Stomach smooth muscle (tissue), 2 donors: ENCODE measurements around the gene KLHDC10.
"Not testable (repeated sequence)": the region's sequence is repeated elsewhere in the genome, so short reads cannot be mapped to it uniquely, and the experiment has no call there.

Experiments used
- H3K27ac ChIP-seq: one replicate; pipeline ENCODE4 v1.7.0; 2013; ENCODE audit warnings: mild to moderate bottlenecking, low read length, inconsistent platforms
- H3K27me3 ChIP-seq, 2 donors: one replicate each; pipeline ENCODE4 v1.7.0; 2013; ENCODE audit warnings: low read length in 2 of 2; ENCODE audit not compliant: insufficient read depth in 2 of 2, control insufficient read depth in 1 of 2
- H3K36me3 ChIP-seq, 2 donors: one replicate each; pipeline ENCODE4 v1.7.0; 2013; ENCODE audit warnings: low read length in 2 of 2; ENCODE audit not compliant: control insufficient read depth in 2 of 2, insufficient read depth in 2 of 2
- H3K4me1 ChIP-seq: one replicate; pipeline ENCODE4 v1.7.0; 2013; ENCODE audit warnings: low read length; ENCODE audit not compliant: control insufficient read depth, insufficient read depth
- H3K4me3 ChIP-seq, 2 donors: one replicate each; pipeline ENCODE4 v1.7.0; 2013; ENCODE audit warnings: low read length in 2 of 2
- H3K9ac ChIP-seq, 2 donors: one replicate each; pipeline ENCODE4 v1.7.0; 2013; ENCODE audit warnings: low read length in 2 of 2, mild to moderate bottlenecking in 1 of 2
- H3K9me3 ChIP-seq, 2 donors: one replicate each; pipeline ENCODE4 v1.7.0; 2013; ENCODE audit warnings: low read length in 2 of 2; ENCODE audit not compliant: control insufficient read depth in 2 of 2
- donor health status: healthy.
- donor health status: Pancreatic carcinoma.

KLHDC10 gene

DNA sequence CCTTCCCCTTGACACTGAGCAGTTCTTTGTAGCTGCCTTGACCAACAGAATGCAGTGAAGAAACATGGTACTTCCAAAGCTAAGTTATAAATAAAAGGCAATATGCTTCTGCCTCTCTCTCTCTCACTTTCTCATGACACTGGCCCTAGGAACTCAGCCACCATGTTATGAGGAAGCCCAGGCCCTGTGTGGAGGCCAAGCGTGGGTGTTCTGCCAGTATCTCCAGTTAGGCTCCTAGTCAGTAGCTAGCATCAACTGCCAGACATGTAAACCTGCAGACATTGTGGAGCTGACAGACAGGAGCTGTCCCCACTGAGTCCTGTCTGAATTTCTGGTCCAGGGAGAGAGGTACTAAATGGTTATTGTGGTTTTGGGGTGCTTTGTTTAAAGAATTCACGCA lies 89.7 kb downstream of the KLHDC10 start:
- Histone ChIP-seq H3K9me3 (peaks cover 5 to 8% of the 10 kb centered on the region in 2 donors), H3K9ac (no peak overlapping the region), H3K4me1 (no peaks in the 10 kb centered on the region), H3K36me3 (peaks cover 10 to 29% of the 10 kb centered on the region in 2 donors), H3K4me3 (no peak overlapping the region), H3K27ac (no peak overlapping the region), H3K27me3 (no peaks in the 10 kb centered on the region)

DNA sequence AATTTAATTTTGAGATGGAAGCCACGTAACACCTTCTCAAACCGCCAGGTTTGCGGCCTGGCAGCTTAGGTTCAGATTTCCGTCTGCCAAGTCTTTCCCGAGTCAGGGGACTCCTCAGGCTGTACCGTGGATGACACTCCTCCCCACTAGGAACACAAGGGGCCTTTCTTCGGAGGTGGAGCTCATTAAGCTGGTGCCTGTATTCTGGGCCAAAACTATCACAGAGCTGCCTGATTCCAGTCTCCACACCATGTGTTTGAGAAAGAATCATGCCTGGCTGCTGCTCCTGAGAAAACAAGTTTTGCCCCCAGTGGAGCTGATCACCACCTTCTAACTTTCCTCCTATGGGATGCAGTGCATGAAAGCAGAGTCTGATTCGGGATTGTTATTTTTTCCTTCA lies 90.1 kb downstream of the KLHDC10 start:
- H3K9me3 ChIP-seq: peaks cover 5 to 8% of the 10 kb centered on the region in 2 donors
- H3K27ac ChIP-seq: no peak overlapping the region
- no peaks in the 10 kb centered on the region for H3K4me1 ChIP-seq
- H3K9ac ChIP-seq: no peak overlapping the region
- H3K4me3 ChIP-seq: no peak overlapping the region
- H3K27me3 ChIP-seq: no peaks in the 10 kb centered on the region
- peaks cover 10 to 30% of the 10 kb centered on the region in 2 donors for H3K36me3 ChIP-seq

DNA sequence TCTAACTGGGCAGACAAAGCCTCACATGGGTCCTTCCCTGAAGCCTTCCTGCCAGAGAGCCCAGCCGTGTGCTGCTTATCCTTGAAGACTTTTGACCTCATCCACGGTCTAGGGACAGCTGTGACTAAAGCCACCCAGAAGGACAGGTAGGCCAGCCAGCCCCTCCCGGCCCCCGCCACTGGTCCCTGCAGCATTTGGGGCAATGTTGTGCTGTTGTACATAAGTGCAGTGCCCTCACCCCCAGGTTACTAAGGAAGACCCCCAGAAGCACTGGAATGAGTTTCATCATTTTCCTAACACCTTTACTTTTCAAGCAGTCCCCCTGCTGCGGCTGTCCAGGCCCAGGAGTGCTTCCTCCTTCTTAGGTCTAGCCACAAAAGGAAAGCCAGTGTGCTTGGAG lies 91.9 kb downstream of the KLHDC10 start:
- peaks cover 2 to 4% of the 10 kb centered on the region in 2 donors for H3K9me3 ChIP-seq
- H3K27me3 ChIP-seq: no peaks in the 10 kb centered on the region
- no peak overlapping the region for H3K4me3 ChIP-seq
- no peaks in the 10 kb centered on the region for H3K4me1 ChIP-seq
- no peak overlapping the region for H3K9ac ChIP-seq
- H3K27ac ChIP-seq: no peak overlapping the region
- H3K36me3 ChIP-seq: peaks cover 10 to 30% of the 10 kb centered on the region in 2 donors

DNA sequence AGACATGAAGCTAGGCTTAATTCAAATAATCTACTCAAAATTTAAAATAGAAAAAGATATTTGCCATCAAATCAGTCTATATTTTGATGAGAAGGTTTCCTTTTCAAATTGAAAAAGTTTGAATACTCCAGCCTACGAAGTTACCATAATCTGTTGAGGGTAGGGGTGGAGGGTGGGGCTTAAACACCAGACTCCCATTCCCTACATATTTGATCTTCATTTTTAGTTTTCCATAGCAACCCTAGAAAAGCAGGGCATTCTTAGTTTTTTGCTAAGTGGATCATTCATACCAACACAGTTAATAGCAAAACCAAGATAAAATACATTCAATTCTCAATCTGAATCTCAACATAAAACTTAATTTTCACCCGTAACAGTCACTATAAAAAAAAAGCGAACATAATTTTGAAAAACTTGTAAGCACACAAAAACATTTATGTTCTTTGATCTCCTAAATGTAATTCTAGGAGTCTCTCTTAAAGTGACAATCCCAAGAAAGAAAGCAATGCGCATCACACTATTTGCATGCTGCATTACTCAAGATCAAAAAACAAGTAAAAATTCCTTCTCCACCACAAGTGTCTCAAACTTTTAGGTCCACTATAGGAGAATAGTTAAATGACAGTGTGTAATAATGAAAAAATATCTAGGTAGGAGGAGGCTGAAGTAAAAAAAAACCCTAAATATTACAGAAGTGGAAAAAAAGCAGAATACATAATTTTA lies 104.1 kb downstream of the KLHDC10 start:
- H3K36me3 ChIP-seq: peaks cover 10 to 12% of the 10 kb centered on the region in 2 donors
- H3K4me1 ChIP-seq: no peaks in the 10 kb centered on the region
- no peak overlapping the region for H3K27ac ChIP-seq
- H3K9me3 ChIP-seq: no peaks in the 10 kb centered on the region
- H3K4me3 ChIP-seq: no peak overlapping the region
- no peaks in the 10 kb centered on the region for H3K27me3 ChIP-seq
- no peak overlapping the region for H3K9ac ChIP-seq

DNA sequence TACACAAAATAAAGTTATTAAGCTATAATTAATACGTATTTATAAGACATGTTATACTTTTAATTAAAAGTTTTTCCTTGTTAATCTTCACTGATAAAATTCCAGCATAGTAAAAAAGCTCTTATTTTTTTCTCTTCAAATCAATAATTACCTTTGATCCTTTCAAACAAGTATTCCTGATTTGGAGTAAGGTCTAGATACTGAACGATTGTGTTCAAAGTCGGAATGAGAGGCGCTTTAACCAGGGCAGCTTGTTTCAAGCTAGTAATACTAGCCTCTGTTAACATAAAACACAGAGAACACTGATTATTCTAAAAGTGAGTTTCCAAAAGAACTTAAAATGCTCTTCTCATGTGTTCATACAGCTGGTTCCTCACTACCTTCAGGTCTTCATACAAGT lies 107.9 kb downstream of the KLHDC10 start:
- Histone ChIP-seq H3K4me3 (no peak overlapping the region), H3K36me3 (peaks cover 15 to 19% of the 10 kb centered on the region in 2 donors), H3K9ac (no peak overlapping the region), H3K9me3 (no peaks in the 10 kb centered on the region), H3K27ac (no peak overlapping the region), H3K27me3 (no peaks in the 10 kb centered on the region), H3K4me1 (no peaks in the 10 kb centered on the region)

DNA sequence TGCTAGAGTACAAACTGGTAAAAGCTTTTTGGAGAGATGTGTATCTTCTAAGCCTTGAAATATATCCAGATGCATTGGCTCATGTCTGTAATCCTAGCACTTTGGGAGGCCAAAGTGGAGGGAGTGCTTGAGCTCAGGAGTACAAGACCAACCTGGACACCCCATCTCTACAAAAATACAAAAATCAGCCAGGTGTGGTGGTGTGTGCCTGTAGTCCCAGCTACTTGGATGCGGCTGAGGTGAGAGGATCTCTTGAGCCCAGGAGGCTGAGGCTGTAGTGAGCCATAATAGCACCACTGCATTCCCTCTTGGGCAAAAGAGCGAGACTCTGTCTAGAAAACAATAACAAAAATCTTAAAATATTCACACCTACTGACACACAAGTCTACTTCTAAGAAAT lies 109.3 kb downstream of the KLHDC10 start:
- Histone ChIP-seq H3K36me3 (peaks cover 19 to 21% of the 10 kb centered on the region in 2 donors), H3K4me3 (no peak overlapping the region), H3K27me3 (no peaks in the 10 kb centered on the region), H3K27ac (no peak overlapping the region), H3K4me1 (no peaks in the 10 kb centered on the region), H3K9ac (no peak overlapping the region), H3K9me3 (no peaks in the 10 kb centered on the region)

DNA sequence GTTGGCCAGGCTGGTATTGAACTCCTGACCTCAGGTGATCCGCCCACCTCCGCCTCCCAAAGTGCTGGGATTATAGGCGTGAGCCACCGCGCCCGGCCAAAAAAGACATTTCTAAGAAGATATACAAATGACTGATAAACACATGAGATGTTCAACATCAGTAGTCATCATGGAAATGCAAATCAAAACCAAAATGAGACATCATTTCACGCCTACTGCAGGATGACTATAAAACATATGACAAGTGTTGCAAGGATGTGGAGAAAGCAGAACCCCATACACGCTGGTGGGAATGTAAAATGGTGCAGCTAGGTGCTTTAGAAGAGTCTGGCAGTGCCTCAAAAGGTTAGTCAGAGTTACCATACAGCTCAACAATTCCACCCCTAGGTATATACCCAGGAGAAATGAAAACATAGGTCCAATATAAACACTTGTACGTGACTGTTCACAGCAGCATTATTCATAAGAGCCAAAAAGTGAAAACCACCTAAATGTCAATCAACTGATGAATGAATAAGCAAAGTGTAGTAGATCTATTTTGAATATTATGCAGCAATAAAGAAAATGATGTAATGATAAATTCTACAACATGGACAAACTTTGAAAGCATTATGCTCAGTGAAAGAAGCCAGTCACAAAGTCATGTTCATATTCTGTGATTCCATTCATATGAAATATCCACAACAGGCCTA lies 110.4 kb downstream of the KLHDC10 start:
- H3K27ac ChIP-seq: no peak overlapping the region
- no peak overlapping the region for H3K9ac ChIP-seq
- H3K9me3 ChIP-seq: no peaks in the 10 kb centered on the region
- H3K27me3 ChIP-seq: no peaks in the 10 kb centered on the region
- H3K36me3 ChIP-seq: peaks cover 19 to 25% of the 10 kb centered on the region in 2 donors
- no peaks in the 10 kb centered on the region for H3K4me1 ChIP-seq
- H3K4me3 ChIP-seq: no peak overlapping the region

DNA sequence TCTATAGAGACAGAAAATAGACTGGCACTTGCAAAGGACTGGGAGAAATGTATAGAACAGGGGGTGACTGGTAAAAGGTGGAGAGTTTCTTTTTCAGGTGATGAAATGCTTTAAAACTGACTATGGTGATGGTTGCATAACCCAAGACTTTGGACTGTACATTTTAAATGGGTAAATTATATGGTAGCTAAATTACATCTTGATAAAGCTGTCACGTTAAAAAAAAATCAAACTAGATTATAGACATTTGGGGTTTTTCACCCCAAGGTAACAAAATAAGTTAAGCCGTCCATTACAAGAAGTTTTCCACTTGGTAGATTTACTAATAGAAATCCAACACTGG lies 110.9 kb downstream of the KLHDC10 start:
- H3K36me3 ChIP-seq: peaks cover 19 to 25% of the 10 kb centered on the region in 2 donors
- no peak overlapping the region for H3K4me3 ChIP-seq
- no peak overlapping the region for H3K9ac ChIP-seq
- H3K9me3 ChIP-seq: no peaks in the 10 kb centered on the region
- no peaks in the 10 kb centered on the region for H3K27me3 ChIP-seq
- H3K4me1 ChIP-seq: no peaks in the 10 kb centered on the region
- H3K27ac ChIP-seq: no peak overlapping the region

DNA sequence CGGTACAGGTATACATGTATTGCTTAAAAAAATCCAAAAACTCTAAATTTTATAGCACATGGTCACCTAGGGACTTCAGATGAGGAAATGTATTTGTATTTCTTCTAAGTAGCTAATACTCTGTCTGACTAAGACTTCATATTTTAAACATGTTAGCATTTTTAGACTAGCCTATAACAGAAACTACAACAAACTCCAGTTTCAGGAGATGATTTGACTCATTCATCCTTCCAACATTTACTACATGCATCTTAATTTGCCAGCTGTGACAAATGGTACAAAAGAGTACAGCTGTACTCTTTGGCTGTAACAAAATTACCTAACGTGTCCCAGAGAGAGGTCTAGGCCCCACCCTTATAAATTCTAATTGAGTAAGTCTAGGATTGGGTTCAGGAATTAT lies 112.7 kb downstream of the KLHDC10 start:
- no peak overlapping the region for H3K4me3 ChIP-seq
- H3K36me3 ChIP-seq: peaks cover 15 to 25% of the 10 kb centered on the region in 2 donors
- H3K4me1 ChIP-seq: no peaks in the 10 kb centered on the region
- no peak overlapping the region for H3K27ac ChIP-seq
- no peak overlapping the region for H3K9ac ChIP-seq
- H3K9me3 ChIP-seq: no peaks in the 10 kb centered on the region
- no peaks in the 10 kb centered on the region for H3K27me3 ChIP-seq

DNA sequence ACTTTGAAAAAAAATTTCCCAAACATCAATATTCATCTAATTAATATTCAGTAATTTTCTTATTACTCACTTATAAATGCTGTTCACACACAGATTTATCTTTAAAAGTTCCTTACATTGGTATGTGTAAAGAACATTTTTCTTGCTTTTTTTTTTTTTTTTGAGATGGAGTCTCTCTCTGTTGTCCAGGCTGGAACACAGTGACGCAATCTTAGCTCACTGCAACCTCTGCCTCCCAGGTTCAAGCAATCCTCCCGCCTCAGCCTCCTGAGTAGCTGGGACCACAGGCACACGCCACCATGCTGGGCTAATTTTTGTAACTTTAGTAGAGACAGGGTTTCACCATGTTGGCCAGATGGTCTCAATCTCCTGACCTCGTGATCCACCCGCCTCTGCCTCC lies 114.0 kb downstream of the KLHDC10 start:
- H3K4me1 ChIP-seq, H3K27me3 ChIP-seq, H3K4me3 ChIP-seq, H3K9ac ChIP-seq, H3K9me3 ChIP-seq, H3K27ac ChIP-seq: not testable (repeated sequence)
- H3K36me3 ChIP-seq: peaks cover 13 to 28% of the 10 kb centered on the region in 2 donors
